Neural progenitor cell (in vitro differentiated cells): Measurements from ENCODE around the gene PTPN4. TPM values are rescaled to one million over a fixed set of nuclear protein-coding genes. Genes with fewer than 3 reads are reported as not detected.

Experiments
- DNase-seq: peaks from one replicate; pipeline ENCODE4 v3.0.0-alpha.2; 2016; ENCODE audit warnings: low spot score
- H2AFZ ChIP-seq: fragments of 200-600 bp; sonication (generic); replicated peaks from 2 replicates; pipeline ENCODE4 v1.6.1; 2016; ENCODE audit warnings: antibody characterized with exemption
- H3F3A ChIP-seq: fragments of 200-600 bp; sonication (generic); 2 replicates; pipeline ENCODE4 v1.6.1; 2016; ENCODE audit warnings: antibody characterized with exemption, low read depth
- H3K27ac ChIP-seq: fragments of 200-600 bp; sonication (generic); 2 replicates; pipeline ENCODE4 v1.5.1; 2016; ENCODE audit warnings: mild to moderate bottlenecking
- H3K27me3 ChIP-seq: fragments of 200-600 bp; sonication (generic); 2 replicates; pipeline ENCODE4 v1.6.1; 2016; ENCODE audit warnings: mild to moderate bottlenecking, moderate library complexity
- H3K36me3 ChIP-seq: fragments of 200-600 bp; sonication (generic); 2 replicates; pipeline ENCODE4 v1.5.1; 2016
- H3K4me1 ChIP-seq: fragments of 200-600 bp; sonication (generic); 2 replicates; pipeline ENCODE4 v1.6.1; 2016; ENCODE audit warnings: mixed run types
- H3K4me2 ChIP-seq: fragments of 200-600 bp; sonication (generic); 2 replicates; pipeline ENCODE4 v1.6.1; 2016
- H3K4me3 ChIP-seq: fragments of 200-600 bp; sonication (generic); 2 replicates; pipeline ENCODE4 v1.5.1; 2016
- H3K79me2 ChIP-seq: fragments of 200-600 bp; sonication (generic); 2 replicates; pipeline ENCODE4 v1.6.1; 2016; ENCODE audit warnings: low read depth
- H3K9ac ChIP-seq: fragments of 200-600 bp; sonication (generic); 2 replicates; pipeline ENCODE4 v1.6.1; 2016
- H3K9me3 ChIP-seq: fragments of 200-600 bp; sonication (generic); 2 replicates; pipeline ENCODE4 v1.5.1; 2016; ENCODE audit warnings: low read depth
- H4K20me1 ChIP-seq: fragments of 200-600 bp; sonication (generic); 2 replicates; pipeline ENCODE4 v1.6.1; 2016; ENCODE audit warnings: low read depth
- H3K27ac Mint-ChIP-seq: 3 replicates; pipeline ENCODE4 v1.8.0; 2021; ENCODE audit warnings: mixed read lengths
- H3K27me3 Mint-ChIP-seq: 2 replicates; pipeline ENCODE4 v1.8.0; 2022; ENCODE audit warnings: low read depth, mild to moderate bottlenecking, inconsistent platforms, moderate library complexity, mixed read lengths; ENCODE audit not compliant: insufficient read depth
- H3K36me3 Mint-ChIP-seq: 3 replicates; pipeline ENCODE4 v1.8.0; 2021; ENCODE audit warnings: mixed read lengths
- H3K4me1 Mint-ChIP-seq: 3 replicates; pipeline ENCODE4 v1.8.0; 2021; ENCODE audit warnings: mixed read lengths
- H3K4me3 Mint-ChIP-seq: 3 replicates; pipeline ENCODE4 v1.8.0; 2021; ENCODE audit warnings: mild to moderate bottlenecking, moderate library complexity, mixed read lengths
- H3K9me3 Mint-ChIP-seq: 3 replicates; pipeline ENCODE4 v1.8.0; 2020; ENCODE audit warnings: mixed read lengths
- EZH2 ChIP-seq: fragments of 200-600 bp; sonication (generic); IDR thresholded peaks from 2 replicates; pipeline ENCODE4 v1.6.1; 2017; ENCODE audit warnings: antibody characterized with exemption, mild to moderate bottlenecking, moderate library complexity
- EZH2phosphoT487 ChIP-seq: fragments of 200-600 bp; sonication (generic); IDR thresholded peaks from 2 replicates; pipeline ENCODE4 v1.6.1; 2017; ENCODE audit warnings: antibody characterized with exemption
- total RNA-seq: library from RNA; depleted of rRNA; stranded (reverse); fragments of >200 nt; gene quantifications from 2 replicates; pipeline ENCODE4 v1.2.3, GENCODE V29; 2015; ENCODE audit warnings: low replicate concordance
- TF ChIP-seq, protein P1 (sequence below): fragments of 200-600 bp; sonication (generic); IDR thresholded peaks from 2 replicates; pipeline ENCODE4 v1.5.1; 2017; ENCODE audit warnings: antibody characterized with exemption, mild to moderate bottlenecking

Gene PTPN4
- total RNA-seq, 1 donor from 2014 or later, result 51.8 TPM

GRCh38 chr2:119772128-119772527 lies 12.4 kb downstream of the PTPN4 start:
- Histone ChIP-seq H3K27ac (no peak overlapping the region), H3K4me2 (no peak overlapping the region), H3K27me3 (no peaks in the 10 kb centered on the region), H3K4me3 (no peak overlapping the region), H3F3A (no peaks in the 10 kb centered on the region), H3K36me3 (no peaks in the 10 kb centered on the region), H3K79me2 (peaks cover 98% of the 10 kb centered on the region), H3K9ac (no peak overlapping the region), H2AFZ (no peak overlapping the region), H3K4me1 (peaks cover 6% of the 10 kb centered on the region), H4K20me1 (peaks cover 48% of the 10 kb centered on the region), H3K9me3 (no peaks in the 10 kb centered on the region)
- no peak for DNase-seq
- Mint-ChIP-seq H3K4me3 (no peak overlapping the region), H3K27me3 (peaks cover 3% of the 10 kb centered on the region), H3K36me3 (peaks cover 26% of the 10 kb centered on the region), H3K27ac (no peak overlapping the region), H3K9me3 (peaks cover 25% of the 10 kb centered on the region), H3K4me1 (no peaks in the 10 kb centered on the region)
- no peak for TF ChIP-seq EZH2
- TF ChIP-seq EZH2phosphoT487, result no peak
- TF ChIP-seq, protein P1, sequence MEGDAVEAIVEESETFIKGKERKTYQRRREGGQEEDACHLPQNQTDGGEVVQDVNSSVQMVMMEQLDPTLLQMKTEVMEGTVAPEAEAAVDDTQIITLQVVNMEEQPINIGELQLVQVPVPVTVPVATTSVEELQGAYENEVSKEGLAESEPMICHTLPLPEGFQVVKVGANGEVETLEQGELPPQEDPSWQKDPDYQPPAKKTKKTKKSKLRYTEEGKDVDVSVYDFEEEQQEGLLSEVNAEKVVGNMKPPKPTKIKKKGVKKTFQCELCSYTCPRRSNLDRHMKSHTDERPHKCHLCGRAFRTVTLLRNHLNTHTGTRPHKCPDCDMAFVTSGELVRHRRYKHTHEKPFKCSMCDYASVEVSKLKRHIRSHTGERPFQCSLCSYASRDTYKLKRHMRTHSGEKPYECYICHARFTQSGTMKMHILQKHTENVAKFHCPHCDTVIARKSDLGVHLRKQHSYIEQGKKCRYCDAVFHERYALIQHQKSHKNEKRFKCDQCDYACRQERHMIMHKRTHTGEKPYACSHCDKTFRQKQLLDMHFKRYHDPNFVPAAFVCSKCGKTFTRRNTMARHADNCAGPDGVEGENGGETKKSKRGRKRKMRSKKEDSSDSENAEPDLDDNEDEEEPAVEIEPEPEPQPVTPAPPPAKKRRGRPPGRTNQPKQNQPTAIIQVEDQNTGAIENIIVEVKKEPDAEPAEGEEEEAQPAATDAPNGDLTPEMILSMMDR, result no peak

- peaks cover 26% of the 10 kb centered on the region for H3K36me3 Mint-ChIP-seq
- Histone ChIP-seq H3K4me1 (peaks cover 6% of the 10 kb centered on the region), H3K36me3 (no peaks in the 10 kb centered on the region), H3K27ac (no peak overlapping the region), H3K79me2 (peaks cover 98% of the 10 kb centered on the region), H3K4me3 (no peak overlapping the region), H3K9me3 (no peaks in the 10 kb centered on the region), H3F3A (no peaks in the 10 kb centered on the region), H3K27me3 (no peaks in the 10 kb centered on the region), H4K20me1 (peaks cover 45% of the 10 kb centered on the region), H2AFZ (no peak overlapping the region), H3K4me2 (no peak overlapping the region), H3K9ac (no peak overlapping the region)
- H3K27ac Mint-ChIP-seq, result no peak overlapping the region
- DNase-seq, result no peak
- no peaks in the 10 kb centered on the region for H3K4me1 Mint-ChIP-seq
- H3K27me3 Mint-ChIP-seq, result peaks cover 3% of the 10 kb centered on the region
- H3K9me3 Mint-ChIP-seq, result peaks cover 25% of the 10 kb centered on the region
- TF ChIP-seq EZH2phosphoT487 (no peak), EZH2 (no peak)
- TF ChIP-seq, protein P1, result no peak
- no peak overlapping the region for H3K4me3 Mint-ChIP-seq
Observed at GRCh38 chr2:119772767-119773166, 13.0 kb downstream of the PTPN4 start.

GRCh38 chr2:119774026-119774425 lies 14.3 kb downstream of the PTPN4 start:
- H3K4me3 Mint-ChIP-seq, result no peak overlapping the region
- peaks cover 30% of the 10 kb centered on the region for H3K36me3 Mint-ChIP-seq
- peaks cover 3% of the 10 kb centered on the region for H3K27me3 Mint-ChIP-seq
- H3K4me1 Mint-ChIP-seq, result no peaks in the 10 kb centered on the region
- H3K9me3 Mint-ChIP-seq, result peaks cover 25% of the 10 kb centered on the region
- DNase-seq, result no peak
- Histone ChIP-seq H3K36me3 (no peaks in the 10 kb centered on the region), H3K4me3 (no peak overlapping the region), H3K79me2 (peaks cover 96% of the 10 kb centered on the region), H3K9ac (no peak overlapping the region), H3K27me3 (no peaks in the 10 kb centered on the region), H3K4me1 (peaks cover 6% of the 10 kb centered on the region), H3K4me2 (no peak overlapping the region), H2AFZ (no peak overlapping the region), H3F3A (no peaks in the 10 kb centered on the region), H4K20me1 (peaks cover 36% of the 10 kb centered on the region), H3K9me3 (no peaks in the 10 kb centered on the region), H3K27ac (no peak overlapping the region)
- TF ChIP-seq, protein P1, result no peak
- TF ChIP-seq EZH2 (no peak), EZH2phosphoT487 (no peak)
- H3K27ac Mint-ChIP-seq, result no peak overlapping the region
